Measurements from ENCODE around the gene PON1. TPM values are rescaled to one million over a fixed set of nuclear protein-coding genes. Genes with fewer than 3 reads are reported as not detected.

The PON1 gene
- total and polyA plus RNA-seq, 2 of the 8 experiments (the other 6 are each of a cell fraction or from before 2014, with no cell fraction given) = not detected

DNA sequence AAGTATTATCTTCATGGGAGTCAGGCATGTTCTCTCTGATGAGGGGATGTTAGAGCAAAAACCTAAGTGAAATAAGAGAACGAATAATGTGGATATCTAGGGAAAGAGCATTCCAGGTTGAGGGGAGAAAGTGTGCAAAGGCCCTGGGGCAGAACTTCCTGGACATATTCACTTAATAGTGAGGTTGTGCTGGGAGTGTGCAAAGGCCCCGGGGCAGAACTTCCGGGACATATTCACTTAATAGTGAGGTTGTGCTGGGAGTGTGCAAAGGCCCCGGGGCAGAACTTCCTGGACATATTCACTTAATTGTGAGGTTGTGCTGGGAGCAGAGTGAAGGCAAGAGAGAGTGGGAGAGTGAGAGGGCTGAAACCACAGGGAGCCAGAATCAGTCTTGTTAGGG lies 11.8 kb downstream of the PON1 start:
- no peak for DNase-seq (ENCODE audit: low read depth in 1 of 2, low spot score in 2 of 2)
- H4K8ac ChIP-seq (ENCODE audit: extremely low read depth, insufficient read depth, low read length) = no peak overlapping the region
- no peaks in the 10 kb centered on the region for H3K36me3 ChIP-seq (ENCODE audit: control insufficient read depth in 2 of 4, insufficient read depth in 4 of 4, low read length in 3 of 4)
- H3K9ac ChIP-seq (replicated peaks in 1 of 4; ENCODE audit: extremely low read depth in 1 of 4, low read depth in 3 of 4, low read length in 3 of 4) = no peak overlapping the region
- no peak overlapping the region for H2AK5ac ChIP-seq (ENCODE audit: low read depth, low read length)
- no peaks in the 10 kb centered on the region for H3K79me2 ChIP-seq (ENCODE audit: control insufficient read depth in 1 of 2, insufficient read depth in 2 of 2, low read length in 2 of 2)
- ChIA-PET CTCF (ENCODE audit: partially characterized antibody) (no interaction called here), POLR2A (ENCODE audit: partially characterized antibody) (no interaction called here)
- no peak overlapping the region for H4K5ac ChIP-seq (ENCODE audit: insufficient read length, low read depth, low read length)
- H2BK15ac ChIP-seq (ENCODE audit: low read length) = no peak overlapping the region
- H2BK5ac ChIP-seq (ENCODE audit: low read depth, low read length) = no peak overlapping the region
- no peaks in the 10 kb centered on the region for H3K9me3 ChIP-seq (ENCODE audit: insufficient read depth in 2 of 2, low read depth in 1 of 2, low read length in 1 of 2)
- H3K4me3 ChIP-seq (ENCODE audit: extremely low read depth in 1 of 4, insufficient read depth in 2 of 4, low read depth in 3 of 4, low read length in 4 of 4) = no peak overlapping the region
- no peak overlapping the region for H3K18ac ChIP-seq (ENCODE audit: extremely low read depth, low read length)
- FAIRE-seq = no peak
- TF ChIP-seq EP300 (IDR thresholded peaks at IDR 0.05; ENCODE audit: borderline replicate concordance in 1 of 2, low read depth in 2 of 2, low read length in 2 of 2) = no peak
- TF ChIP-seq KDM1A (IDR thresholded peaks at IDR 0.05; ENCODE audit: borderline replicate concordance, low read length) = 0 out of 2 replicates have a peak, but pooled peaks have one; percentile 14
- no peak overlapping the region for H3K4ac ChIP-seq (replicated peaks; ENCODE audit: insufficient read length, low read depth, low read length)
- no peaks in the 10 kb centered on the region for H4K20me1 ChIP-seq (replicated peaks in 1 of 2; ENCODE audit: control insufficient read depth in 1 of 2, insufficient read depth in 2 of 2, low read length in 2 of 2)
- H2BK12ac ChIP-seq (ENCODE audit: low read depth, low read length) = no peak overlapping the region
- H3K27me3 ChIP-seq (replicated peaks in 1 of 4; ENCODE audit: control insufficient read depth in 3 of 4, extremely low read depth in 1 of 4, insufficient read depth in 3 of 4, low read length in 3 of 4) = no peaks in the 10 kb centered on the region
- no peak overlapping the region for H3K27ac ChIP-seq (ENCODE audit: low read depth, low read length)
- no peak overlapping the region for H3K56ac ChIP-seq (replicated peaks; ENCODE audit: insufficient read length, low read depth, low read length)
- no peak overlapping the region for H2AFZ ChIP-seq (ENCODE audit: low read length)
- no peak overlapping the region for H3K14ac ChIP-seq (ENCODE audit: insufficient read length)
- H3K23ac ChIP-seq (ENCODE audit: insufficient read length) = no peak overlapping the region
- H3K4me1 ChIP-seq (replicated peaks in 1 of 4; ENCODE audit: control insufficient read depth in 3 of 4, insufficient read depth in 4 of 4, low read length in 3 of 4) = no peaks in the 10 kb centered on the region
- no peaks in the 10 kb centered on the region; the same call in 1 of the 2 replicates for H3K23me2 ChIP-seq (ENCODE audit: low read depth, low read length)
- H4K91ac ChIP-seq (replicated peaks; ENCODE audit: insufficient read length, low read length) = no peak overlapping the region
- H2BK20ac ChIP-seq (ENCODE audit: low read length) = no peak overlapping the region
- no peak overlapping the region for H3K4me2 ChIP-seq (ENCODE audit: insufficient read depth in 1 of 2, low read depth in 2 of 2, low read length in 2 of 2)
- WGBS, 2 experiments (ENCODE audit: extremely low coverage in 1 of 2, insufficient coverage in 1 of 2, insufficient read length in 1 of 2, insufficient replicate concordance in 2 of 2, low coverage in 1 of 2, low lambda C conversion rate in 2 of 2, missing lambda C conversion rate in 1 of 2) = 89% methylated on average over 4 of the region's 4 CpGs; no CpG with 5 or more reads in 1 of the 2 experiments
- no peaks in the 10 kb centered on the region for H3K79me1 ChIP-seq (ENCODE audit: low read depth, low read length)
- H2BK120ac ChIP-seq (replicated peaks; ENCODE audit: low read depth, low read length) = no peak overlapping the region

All from H1 (cell line).